Effector memory CD4-positive, alpha-beta T cell (primary cell): ENCODE data around the gene XRCC3.

Experiments used
- DNase-seq, 3 donors: peaks; one replicate each; pipeline ENCODE4 v3.0.0-alpha.2; 2020
- H3K27ac ChIP-seq: 2 replicates; pipeline ENCODE4 v1.7.0; 2013; ENCODE audit warnings: mild to moderate bottlenecking, low read length, moderate library complexity; ENCODE audit not compliant: insufficient read depth, poor library complexity, severe bottlenecking
- H3K27me3 ChIP-seq: replicated peaks from 2 replicates; pipeline ENCODE4 v1.7.0; 2013; ENCODE audit warnings: mild to moderate bottlenecking, low read length; ENCODE audit not compliant: insufficient read depth, control insufficient read depth, poor library complexity, severe bottlenecking
- H3K36me3 ChIP-seq: 2 replicates; pipeline ENCODE4 v1.7.0; 2013; ENCODE audit warnings: mild to moderate bottlenecking, low read length, moderate library complexity; ENCODE audit not compliant: control insufficient read depth, insufficient read depth
- H3K4me1 ChIP-seq: 2 replicates; pipeline ENCODE4 v1.7.0; 2013; ENCODE audit warnings: low read length, mild to moderate bottlenecking; ENCODE audit not compliant: control insufficient read depth, insufficient read depth, poor library complexity, severe bottlenecking
- H3K4me3 ChIP-seq: 2 replicates; pipeline ENCODE4 v1.7.0; 2013; ENCODE audit warnings: low read length, low read depth, mild to moderate bottlenecking; ENCODE audit not compliant: insufficient read depth, poor library complexity, severe bottlenecking
- H3K9me3 ChIP-seq: 2 replicates; pipeline ENCODE4 v1.7.0; 2013; ENCODE audit warnings: mild to moderate bottlenecking, low read length, moderate library complexity; ENCODE audit not compliant: control insufficient read depth

Gene XRCC3

GRCh38 chr14:103739466-103739792 is 24.2 kb upstream of the XRCC3 start:
- no peaks in the 10 kb centered on the region for H3K9me3 ChIP-seq
- peaks cover 44% of the 10 kb centered on the region for H3K36me3 ChIP-seq
- H3K27me3 ChIP-seq, result no peaks in the 10 kb centered on the region
- no peak overlapping the region for H3K4me3 ChIP-seq
- no peaks in the 10 kb centered on the region for H3K4me1 ChIP-seq
- no peak for DNase-seq
- H3K27ac ChIP-seq, result no peak overlapping the region

GRCh38 chr14:103738701-103739451 is 23.6 kb upstream of the XRCC3 start:
- Histone ChIP-seq H3K27me3 (no peaks in the 10 kb centered on the region), H3K9me3 (no peaks in the 10 kb centered on the region), H3K36me3 (peaks cover 44% of the 10 kb centered on the region), H3K4me1 (no peaks in the 10 kb centered on the region), H3K4me3 (no peak overlapping the region), H3K27ac (no peak overlapping the region)
- DNase-seq, result no peak

GRCh38 chr14:103738166-103738565 is 22.9 kb upstream of the XRCC3 start:
- Histone ChIP-seq H3K4me3 (no peak overlapping the region), H3K4me1 (no peaks in the 10 kb centered on the region), H3K36me3 (peaks cover 47% of the 10 kb centered on the region), H3K9me3 (no peaks in the 10 kb centered on the region), H3K27ac (no peak overlapping the region), H3K27me3 (no peaks in the 10 kb centered on the region)
- no peak for DNase-seq

- no peak for DNase-seq
- Histone ChIP-seq H3K27me3 (no peaks in the 10 kb centered on the region), H3K36me3 (peaks cover 47% of the 10 kb centered on the region)
Observed at GRCh38 chr14:103737432-103738045, 22.3 kb upstream of the XRCC3 start.

GRCh38 chr14:103736546-103737431 is 21.5 kb upstream of the XRCC3 start:
- Histone ChIP-seq H3K36me3 (peaks cover 45% of the 10 kb centered on the region), H3K27me3 (no peaks in the 10 kb centered on the region)

More at GRCh38 chr14:103737432-103738045, 22.3 kb upstream of the XRCC3 start:
- no peaks in the 10 kb centered on the region for H3K4me1 ChIP-seq
- no peaks in the 10 kb centered on the region for H3K9me3 ChIP-seq
- H3K4me3 ChIP-seq, result no peak overlapping the region
- H3K27ac ChIP-seq, result no peak overlapping the region

GRCh38 chr14:103735815-103736545 is 20.7 kb upstream of the XRCC3 start:
- Histone ChIP-seq H3K4me3 (no peak overlapping the region), H3K4me1 (no peaks in the 10 kb centered on the region), H3K27ac (no peak overlapping the region), H3K27me3 (no peaks in the 10 kb centered on the region), H3K36me3 (peaks cover 37% of the 10 kb centered on the region), H3K9me3 (no peaks in the 10 kb centered on the region)
- DNase-seq, result no peak

More at GRCh38 chr14:103736546-103737431, 21.5 kb upstream of the XRCC3 start:
- Histone ChIP-seq H3K4me1 (no peaks in the 10 kb centered on the region), H3K27ac (no peak overlapping the region), H3K9me3 (no peaks in the 10 kb centered on the region), H3K4me3 (no peak overlapping the region)
- DNase-seq, result no peak

GRCh38 chr14:103735439-103735814 is 20.2 kb upstream of the XRCC3 start:
- no peaks in the 10 kb centered on the region for H3K4me1 ChIP-seq
- H3K27ac ChIP-seq, result no peak overlapping the region
- H3K4me3 ChIP-seq, result no peak overlapping the region
- H3K36me3 ChIP-seq, result peaks cover 34% of the 10 kb centered on the region
- no peak for DNase-seq
- H3K9me3 ChIP-seq, result no peaks in the 10 kb centered on the region
- H3K27me3 ChIP-seq, result no peaks in the 10 kb centered on the region

- Histone ChIP-seq H3K4me3 (no peak overlapping the region), H3K27me3 (no peaks in the 10 kb centered on the region), H3K4me1 (no peaks in the 10 kb centered on the region), H3K36me3 (peaks cover 30% of the 10 kb centered on the region), H3K27ac (no peak overlapping the region), H3K9me3 (no peaks in the 10 kb centered on the region)
- no peak for DNase-seq
Observed at GRCh38 chr14:103735022-103735421, 19.8 kb upstream of the XRCC3 start.

- no peaks in the 10 kb centered on the region for H3K4me1 ChIP-seq
- DNase-seq, result no peak
- no peaks in the 10 kb centered on the region for H3K27me3 ChIP-seq
- no peaks in the 10 kb centered on the region for H3K9me3 ChIP-seq
- H3K27ac ChIP-seq, result no peak overlapping the region
- peaks cover 25% of the 10 kb centered on the region for H3K36me3 ChIP-seq
- H3K4me3 ChIP-seq, result no peak overlapping the region
Observed at GRCh38 chr14:103734081-103734888, 19.0 kb upstream of the XRCC3 start.
